ENCODE data around the gene ZBTB45. TPM values are rescaled to one million over a fixed set of nuclear protein-coding genes. Genes with fewer than 3 reads are reported as not detected.
A peak's percentile ranks its signal among the peaks of the same experiment; 100 is the strongest.

The ZBTB45 gene
- total and polyA plus RNA-seq, 3 donors from 2014 or later = 6.9 to 15.1 (median 14.0) TPM

GRCh38 chr19:58513694-58514563, 5.7 kb downstream of the ZBTB45 start:
- Histone ChIP-seq H3K27ac (peak overlapping the region in 1 of 2 donors; percentile 53), H3K4me1 (peaks cover 19% of the 10 kb centered on the region), H3K27me3 (no peaks in the 10 kb centered on the region), H3K9me3 (no peaks in the 10 kb centered on the region), H3K36me3 (ENCODE audit: low read depth, missing control alignments) (no peaks in the 10 kb centered on the region), H3K4me3 (peak overlapping the region; percentile 34 to 59)
- 20 to 34% methylated on average over 9 to 60 of the region's 66 CpGs for WGBS, 2 donors
- TF ChIP-seq POLR2A (IDR thresholded peaks at IDR 0.05) (no peak), CTCF (IDR thresholded peaks at IDR 0.05) (peak; percentile 78 to 97 (median 89))
- DNase-seq = peak; percentile 86
- intact Hi-C loops (cut with DNase I; ENCODE audit: low total_unique reads) = no loop called here

GRCh38 chr19:58513213-58513693, 6.4 kb downstream of the ZBTB45 start:
- Histone ChIP-seq H3K36me3 (ENCODE audit: low read depth, missing control alignments) (no peaks in the 10 kb centered on the region), H3K4me1 (peaks cover 13% of the 10 kb centered on the region), H3K27me3 (no peaks in the 10 kb centered on the region), H3K9me3 (no peaks in the 10 kb centered on the region), H3K27ac (peak overlapping the region in 1 of 2 donors; percentile 53), H3K4me3 (peak overlapping the region; percentile 34 to 59)
- intact Hi-C loops (cut with DNase I; ENCODE audit: low total_unique reads) = no loop called here
- DNase-seq = peak; percentile 29
- 33 to 63% methylated on average over 1 to 10 of the region's 10 CpGs for WGBS, 2 donors
- TF ChIP-seq CTCF (IDR thresholded peaks at IDR 0.05) (no peak), POLR2A (IDR thresholded peaks at IDR 0.05) (no peak)

- Histone ChIP-seq H3K36me3 (ENCODE audit: low read depth, missing control alignments) (no peaks in the 10 kb centered on the region), H3K9me3 (no peaks in the 10 kb centered on the region), H3K27ac (no peak within 1 kb of the TSS), H3K4me3 (no peak within 1 kb of the TSS), H3K4me1 (peaks cover 5% of the 10 kb centered on the region), H3K27me3 (no peaks in the 10 kb centered on the region)
- intact Hi-C loops (cut with DNase I; ENCODE audit: low total_unique reads) = no loop called here
- DNase-seq = no peak
- TF ChIP-seq CTCF (IDR thresholded peaks at IDR 0.05) (no peak), POLR2A (IDR thresholded peaks at IDR 0.05) (no peak)
- 76 to 80% methylated on average over 3 to 25 of the region's 25 CpGs for WGBS, 2 donors
Observed at GRCh38 chr19:58511353-58512208, 8.0 kb downstream of the ZBTB45 start, which contains the start of gene SLC27A5. Gene SLC27A5 (minus strand): TSS chr19:58511992. CDS start chr19:58511955, 37 bp downstream.

- no peak for DNase-seq
- H3K27me3 ChIP-seq = no peaks in the 10 kb centered on the region
- H3K4me3 ChIP-seq = no peak overlapping the region
- H3K4me1 ChIP-seq = peaks cover 5% of the 10 kb centered on the region
- H3K27ac ChIP-seq = no peak overlapping the region
- no peaks in the 10 kb centered on the region for H3K9me3 ChIP-seq
- intact Hi-C loops (cut with DNase I; ENCODE audit: low total_unique reads) = no loop called here
- TF ChIP-seq POLR2A (IDR thresholded peaks at IDR 0.05) (no peak), CTCF (IDR thresholded peaks at IDR 0.05) (no peak)
- no peaks in the 10 kb centered on the region for H3K36me3 ChIP-seq (ENCODE audit: low read depth, missing control alignments)
- 84 to 90% methylated on average over 7 to 8 of the region's 8 CpGs for WGBS, 2 donors
Observed at GRCh38 chr19:58510084-58510862, 9.3 kb downstream of the ZBTB45 start.
